D721Med (cell line): Measurements from ENCODE around the gene SH3BP1.
"Not testable (repeated sequence)": the region's sequence is repeated elsewhere in the genome, so short reads cannot be mapped to it uniquely, and the experiment has no call there.

Experiments used
- DNase-seq: peaks from one replicate; pipeline ENCODE4 v3.0.0; 2011; ENCODE audit warnings: low spot score; ENCODE audit not compliant: insufficient read length
- FAIRE-seq: peaks from 2 replicates; lab custom pipeline; 2011; peaks lifted over from hg19 to GRCh38; lab: Jason Lieb, UNC
- TF ChIP-seq, protein P1 (sequence below): IDR thresholded peaks from 2 replicates; pipeline ENCODE4 v1.5.1; 2012; ENCODE audit warnings: mild to moderate bottlenecking, control low read depth; ENCODE audit not compliant: insufficient read depth; ENCODE audit errors: missing control alignments

The SH3BP1 gene

DNA sequence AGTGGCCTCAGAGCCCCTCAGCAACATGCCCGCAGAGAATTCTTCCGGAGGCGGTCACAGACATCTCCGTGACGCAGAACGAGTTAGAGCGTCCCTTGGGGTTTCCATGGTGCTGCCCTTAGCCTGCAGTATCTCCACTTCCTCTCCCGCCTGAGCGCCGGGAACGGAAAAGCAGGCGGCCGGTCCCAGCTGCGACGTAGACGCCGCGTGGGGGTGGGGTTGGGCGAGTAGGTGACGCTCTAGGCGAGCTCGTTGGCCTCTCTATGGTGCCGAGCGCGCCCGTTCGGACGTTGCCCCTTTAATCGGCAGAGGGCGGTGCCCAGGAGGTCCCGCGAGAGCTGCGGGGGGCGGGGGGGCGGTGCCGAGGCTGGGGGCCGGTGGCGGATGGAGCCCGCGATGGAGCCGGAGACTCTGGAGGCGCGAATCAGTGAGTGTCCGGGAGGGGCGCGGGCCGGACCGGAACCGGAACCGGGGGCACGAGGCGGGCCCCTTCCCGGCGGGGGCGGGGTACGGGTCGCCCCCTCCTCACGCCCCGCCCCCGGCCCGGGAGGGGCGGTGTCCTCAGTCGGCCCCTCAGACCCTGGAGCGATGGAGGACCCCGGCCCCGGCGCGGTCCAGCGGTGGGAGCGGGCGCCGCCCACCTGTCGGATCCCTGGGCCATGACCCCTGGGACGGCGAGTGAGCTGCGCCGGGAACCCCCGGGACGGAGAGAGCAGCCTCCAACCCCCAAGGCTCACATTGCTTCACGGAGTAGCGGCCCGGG is 30.8 kb upstream of the SH3BP1 start, which contains the start of gene GGA1:
Gene GGA1, plus strand, starts transcription at position 358 of the 763 bp plus-strand sequence. Its CDS starts 27 bp downstream, at position 385.
- TF ChIP-seq, protein P1, sequence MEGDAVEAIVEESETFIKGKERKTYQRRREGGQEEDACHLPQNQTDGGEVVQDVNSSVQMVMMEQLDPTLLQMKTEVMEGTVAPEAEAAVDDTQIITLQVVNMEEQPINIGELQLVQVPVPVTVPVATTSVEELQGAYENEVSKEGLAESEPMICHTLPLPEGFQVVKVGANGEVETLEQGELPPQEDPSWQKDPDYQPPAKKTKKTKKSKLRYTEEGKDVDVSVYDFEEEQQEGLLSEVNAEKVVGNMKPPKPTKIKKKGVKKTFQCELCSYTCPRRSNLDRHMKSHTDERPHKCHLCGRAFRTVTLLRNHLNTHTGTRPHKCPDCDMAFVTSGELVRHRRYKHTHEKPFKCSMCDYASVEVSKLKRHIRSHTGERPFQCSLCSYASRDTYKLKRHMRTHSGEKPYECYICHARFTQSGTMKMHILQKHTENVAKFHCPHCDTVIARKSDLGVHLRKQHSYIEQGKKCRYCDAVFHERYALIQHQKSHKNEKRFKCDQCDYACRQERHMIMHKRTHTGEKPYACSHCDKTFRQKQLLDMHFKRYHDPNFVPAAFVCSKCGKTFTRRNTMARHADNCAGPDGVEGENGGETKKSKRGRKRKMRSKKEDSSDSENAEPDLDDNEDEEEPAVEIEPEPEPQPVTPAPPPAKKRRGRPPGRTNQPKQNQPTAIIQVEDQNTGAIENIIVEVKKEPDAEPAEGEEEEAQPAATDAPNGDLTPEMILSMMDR, result no peak
- FAIRE-seq, result no peak
- DNase-seq, result peak; percentile 64

DNA sequence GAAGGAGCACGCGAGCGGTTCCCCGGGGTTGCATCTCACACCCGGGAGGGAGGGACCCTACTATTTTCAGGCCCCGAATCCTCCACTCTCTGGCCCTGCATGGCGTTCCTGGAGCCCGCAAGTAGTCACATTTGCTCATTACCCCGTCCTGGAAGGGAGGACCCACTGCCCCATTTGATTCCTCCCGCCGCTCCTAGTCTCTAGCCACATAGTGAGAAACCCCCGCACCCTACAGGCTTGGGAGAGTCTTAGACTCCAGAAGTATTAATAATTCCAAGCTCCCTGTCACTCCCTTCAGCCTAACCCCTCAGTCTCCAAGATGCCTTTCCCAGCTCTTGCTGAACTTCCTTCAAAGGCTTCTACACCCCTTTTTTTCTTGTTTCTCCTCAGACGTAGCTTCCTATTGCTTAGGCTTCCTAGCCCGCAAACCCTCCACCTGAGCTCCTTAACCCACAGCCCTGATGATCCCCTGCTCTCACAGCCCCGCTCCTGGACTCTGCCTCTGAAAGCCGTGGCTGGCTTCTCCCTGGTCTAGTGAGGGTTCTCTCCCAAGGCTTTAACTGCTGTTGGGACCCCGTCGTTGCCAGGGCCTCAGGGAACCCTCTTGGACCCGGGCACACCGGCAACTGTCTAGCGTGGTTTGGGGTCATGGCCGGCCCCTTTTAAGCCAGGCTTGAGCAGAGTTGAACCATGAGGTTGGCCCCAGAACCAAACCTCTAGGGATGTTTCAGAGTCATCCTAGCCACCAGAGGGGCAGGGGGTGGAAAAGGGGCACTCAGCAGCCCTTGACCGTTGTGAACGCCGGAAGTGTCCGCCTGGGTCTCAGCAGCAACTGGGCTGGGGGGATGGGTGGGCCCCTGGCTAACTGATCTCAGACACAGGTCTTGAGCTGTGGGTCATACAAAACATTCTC is 30.0 kb upstream of the SH3BP1 start:
- TF ChIP-seq, protein P1, result no peak
- DNase-seq (no peak), FAIRE-seq (no peak)

DNA sequence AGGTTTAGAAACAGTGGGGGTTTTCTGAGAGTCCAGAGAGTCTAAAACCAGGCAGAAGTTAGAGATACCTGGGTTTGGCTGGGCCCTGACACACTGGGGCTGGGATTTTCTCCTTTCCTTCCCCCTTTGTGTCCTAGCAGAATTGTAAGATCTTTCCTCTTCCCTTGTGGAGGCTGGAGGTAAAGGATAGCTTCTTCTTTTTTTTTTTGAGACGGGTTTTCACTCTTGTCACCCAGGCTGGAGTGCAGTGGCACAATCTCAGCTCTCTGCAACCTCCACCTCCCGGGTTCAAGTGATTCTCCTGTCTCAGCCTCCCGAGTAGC is 29.4 kb upstream of the SH3BP1 start:
- FAIRE-seq, DNase-seq: not testable (repeated sequence)

DNA sequence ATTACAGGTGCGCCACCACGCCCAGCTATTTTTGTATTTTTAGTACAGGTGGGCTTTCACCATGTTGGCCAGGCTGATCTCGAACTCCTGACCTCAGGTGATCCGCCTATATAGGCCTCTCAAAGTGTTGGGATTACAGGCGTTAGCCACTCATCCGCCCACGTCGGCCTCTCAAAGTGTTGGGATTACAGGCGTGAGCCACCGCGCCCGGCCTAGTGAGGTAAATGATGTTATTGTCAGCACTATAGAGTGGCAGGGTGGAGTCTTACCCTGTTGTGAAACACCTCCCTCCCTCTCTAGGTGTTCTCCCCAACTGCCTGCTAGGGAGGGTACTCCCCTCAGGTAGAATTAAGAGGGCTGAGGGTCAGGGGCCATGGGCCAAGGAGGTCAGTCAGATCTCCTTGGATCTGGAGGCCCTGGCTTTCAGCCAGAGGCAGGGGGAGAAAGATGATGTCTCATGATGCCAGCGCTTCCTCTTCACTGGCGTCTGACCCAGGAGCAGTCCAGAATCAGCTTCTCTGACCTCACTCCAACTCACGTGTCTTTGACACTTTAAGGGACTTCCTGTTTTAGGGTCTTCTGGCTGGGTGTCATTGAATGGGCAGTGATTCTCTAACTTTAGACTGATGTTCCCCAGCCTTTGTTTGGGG is 28.9 kb upstream of the SH3BP1 start:
- DNase-seq, result no peak
- TF ChIP-seq, protein P1, result no peak
- no peak for FAIRE-seq

DNA sequence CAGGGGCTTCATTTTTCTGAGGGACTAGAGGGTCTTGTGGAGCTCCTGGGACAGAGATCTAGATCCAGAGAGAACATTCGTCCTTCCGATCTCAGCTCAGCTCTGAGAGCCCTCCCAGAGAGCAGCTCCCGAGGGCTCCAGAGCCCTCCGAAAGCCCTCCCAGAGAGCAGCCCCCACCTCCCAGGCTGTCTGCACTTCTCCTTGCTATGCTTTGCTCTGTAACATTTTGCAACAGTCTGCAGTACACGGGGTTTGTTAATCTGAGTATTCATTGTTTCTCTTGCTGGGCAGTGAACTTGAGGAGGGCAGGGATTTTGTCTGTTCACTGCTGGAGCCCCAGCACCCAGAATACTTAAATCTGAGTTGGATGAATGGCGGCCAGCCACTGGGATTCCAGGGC is 28.3 kb upstream of the SH3BP1 start:
- FAIRE-seq (no peak), DNase-seq (no peak)
- TF ChIP-seq, protein P1, result no peak

DNA sequence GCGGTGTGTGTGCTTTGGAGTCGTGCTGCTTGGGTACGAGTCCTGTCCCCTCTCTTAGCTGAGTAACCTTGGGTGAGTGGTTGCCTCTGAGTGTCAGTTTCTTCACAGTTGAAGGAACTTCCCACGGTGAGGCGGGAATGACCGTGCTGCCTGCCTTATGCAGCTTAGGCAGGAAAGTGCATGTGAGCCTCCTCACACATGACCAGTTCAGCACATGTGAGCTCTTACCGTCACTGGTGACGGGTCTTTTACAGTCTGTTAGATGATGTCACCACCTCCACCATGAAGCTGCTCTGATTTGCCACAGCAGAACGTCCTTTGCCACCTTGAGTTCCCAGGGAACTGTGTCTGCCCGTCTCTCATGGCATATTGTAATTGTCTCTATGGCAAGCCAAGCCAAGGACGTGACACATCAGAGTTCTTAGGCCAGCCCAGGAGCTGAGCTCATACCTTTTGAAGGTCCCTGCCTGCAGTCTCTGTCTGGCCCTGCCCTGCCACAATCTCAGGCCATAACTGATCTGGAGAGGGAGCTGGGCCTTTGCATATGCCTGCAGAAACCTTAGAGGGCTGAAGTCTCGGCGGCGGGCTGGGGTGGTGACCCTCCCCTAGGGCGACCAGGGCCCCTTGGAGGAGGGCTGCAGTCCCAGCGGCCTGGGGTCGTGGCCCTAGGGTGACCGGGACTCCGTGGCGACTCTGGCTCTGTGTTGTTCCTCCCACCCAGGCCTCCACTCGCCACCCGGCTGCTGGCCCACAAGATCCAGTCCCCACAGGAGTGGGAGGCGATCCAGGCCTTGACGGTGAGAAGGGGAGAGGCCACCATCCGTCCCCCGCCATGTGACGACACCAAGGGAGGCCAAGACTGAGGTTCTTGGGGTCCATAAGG is 23.0 kb upstream of the SH3BP1 start:
- TF ChIP-seq, protein P1, result no peak
- FAIRE-seq, result no peak

More for the DNA sequence above, 23.0 kb upstream of the SH3BP1 start:
- peak; percentile 3 for DNase-seq
